HepG2 (cell line): ENCODE data around the gene NOTCH2. TPM values are rescaled to one million over a fixed set of nuclear protein-coding genes. Genes with fewer than 3 reads are reported as not detected.

Source experiments
- ARID3A ChIP-seq: IDR thresholded peaks from 2 replicates; pipeline ENCODE4 v1.6.1; 2012; ENCODE audit warnings: low read depth, low read length, improper control_type of control experiment
- ARID5B ChIP-seq: IDR thresholded peaks from 2 replicates; pipeline ENCODE4 v1.4.0; 2020; ENCODE audit warnings: mild to moderate bottlenecking, missing genetic modification reagents
- CCDC6 ChIP-seq: sonication (generic); formaldehyde crosslinking; IDR thresholded peaks from 2 replicates; pipeline ENCODE4 v1.8.1; 2022; ENCODE audit warnings: mild to moderate bottlenecking, missing genetic modification reagents, moderate library complexity
- GATA4 ChIP-seq: sonication (generic); IDR thresholded peaks from 2 replicates; pipeline ENCODE4 v1.6.1; 2016; ENCODE audit warnings: antibody characterized with exemption, low read depth, borderline replicate concordance
- GTF3A ChIP-seq: sonication (generic); formaldehyde crosslinking; conservative IDR thresholded peaks from 2 replicates; pipeline ENCODE4 v1.4.0; 2020; ENCODE audit warnings: mild to moderate bottlenecking, missing genetic modification reagents
- HCFC1 ChIP-seq: fragments of 150-350 bp; IDR thresholded peaks from 2 replicates; pipeline ENCODE4 v1.6.1; 2014; ENCODE audit warnings: low read depth, low read length
- HNRNPH1 ChIP-seq: fragments of 200-400 bp; formaldehyde crosslinking; optimal IDR thresholded peaks from 2 replicates; pipeline ENCODE3; 2017; ENCODE audit warnings: mild to moderate bottlenecking, low read depth, low read length
- MAFF ChIP-seq: IDR thresholded peaks from 2 replicates; pipeline ENCODE4 v1.6.1; 2011; ENCODE audit warnings: low read depth, low read length, improper control_type of control experiment
- MAFK ChIP-seq, 2 experiments: IDR thresholded peaks in 1 of 2; conservative IDR thresholded peaks in 1 of 2; 2 replicates each; pipeline ENCODE4 v1.6.1; 2011; ENCODE audit warnings: improper control_type of control experiment in 2 of 2, low read length in 2 of 2
- MXI1 ChIP-seq: IDR thresholded peaks from 3 replicates; pipeline ENCODE4 v1.6.1; 2012; ENCODE audit warnings: low read depth, low read length, inconsistent platforms, borderline replicate concordance
- PAWR ChIP-seq: sonication (generic); formaldehyde crosslinking; IDR thresholded peaks from 2 replicates; pipeline ENCODE4 v1.4.0; 2020; ENCODE audit warnings: missing genetic modification reagents, mild to moderate bottlenecking, borderline replicate concordance
- RAD21 ChIP-seq: fragments of 450-650 bp; formaldehyde crosslinking; IDR thresholded peaks from 2 replicates; pipeline ENCODE4 v1.5.0; 2020; ENCODE audit warnings: mild to moderate bottlenecking
- RBAK ChIP-seq: sonication (generic); formaldehyde crosslinking; IDR thresholded peaks from 2 replicates; pipeline ENCODE4 v1.5.1; 2020; ENCODE audit warnings: mild to moderate bottlenecking, missing genetic modification reagents
- RELA ChIP-seq: sonication (generic); formaldehyde crosslinking; IDR thresholded peaks from 2 replicates; pipeline ENCODE4 v1.4.0; 2020; ENCODE audit warnings: missing genetic modification reagents
- SRF ChIP-seq: IDR thresholded peaks from 2 replicates; pipeline ENCODE4 v1.6.1; 2011; ENCODE audit warnings: mild to moderate bottlenecking, low read depth, low read length, moderate library complexity
- SRSF4 ChIP-seq: fragments of 200-400 bp; formaldehyde crosslinking; IDR thresholded peaks from one replicate; pipeline ENCODE4 v1.6.1; 2018; ENCODE audit warnings: mild to moderate bottlenecking, low read depth, low read length, moderate library complexity; ENCODE audit not compliant: poor library complexity, severe bottlenecking
- STAG1 ChIP-seq: sonication (generic); formaldehyde crosslinking; IDR thresholded peaks from 2 replicates; pipeline ENCODE4 v1.4.0; 2020; ENCODE audit warnings: missing genetic modification reagents
- ZBTB44 ChIP-seq: sonication (generic); formaldehyde crosslinking; IDR thresholded peaks from 2 replicates; pipeline ENCODE4 v1.4.0; 2020; ENCODE audit warnings: missing genetic modification reagents
- ZNF766 ChIP-seq: sonication (generic); formaldehyde crosslinking; IDR thresholded peaks from 2 replicates; pipeline ENCODE4 v1.5.0; 2020; ENCODE audit warnings: missing genetic modification reagents, borderline replicate concordance
- polyA plus RNA-seq, 8 experiments: library from polyadenylated mRNA; depleted of rRNA in 3 of 8; stranded (reverse) in 7 of 8; unstranded in 1 of 8; fragments of >200 nt; fragmentation: Illumina TruSeq in 4 of 8; extraction: Trizol in 4 of 8; gene quantifications; 2 replicates each; pipeline versions ENCODE4 v1.2.1 to v1.2.3, GENCODE V29; 2011 to 2016; ENCODE audit warnings: low read depth in 4 of 8, missing spikeins in 1 of 8, mixed read lengths in 1 of 8; ENCODE audit not compliant: insufficient read depth in 1 of 8
- total RNA-seq, 5 experiments: library from RNA; depleted of rRNA; stranded (reverse); fragments of >200 nt; fragmentation: Illumina TruSeq; extraction: Trizol; gene quantifications; 2 replicates each; pipeline ENCODE4 v1.2.3, GENCODE V29; 2016; ENCODE audit warnings: low read depth in 1 of 5
- TF ChIP-seq, protein P1 (sequence below): IDR thresholded peaks from 2 replicates; pipeline ENCODE4 v1.6.1; 2018; ENCODE audit warnings: missing genetic modification reagents, mild to moderate bottlenecking, missing compliant biosample characterization
- TF ChIP-seq, protein P2 (sequence below): sonication (generic); formaldehyde crosslinking; IDR thresholded peaks from 2 replicates; pipeline ENCODE4 v1.5.1; 2020; ENCODE audit warnings: missing genetic modification reagents, mild to moderate bottlenecking, borderline replicate concordance

Gene NOTCH2
- total and polyA plus RNA-seq, 2 of the 13 experiments (the other 11 are each of a cell fraction or from before 2014, with no cell fraction given), result 4.0 to 11.4 TPM

DNA sequence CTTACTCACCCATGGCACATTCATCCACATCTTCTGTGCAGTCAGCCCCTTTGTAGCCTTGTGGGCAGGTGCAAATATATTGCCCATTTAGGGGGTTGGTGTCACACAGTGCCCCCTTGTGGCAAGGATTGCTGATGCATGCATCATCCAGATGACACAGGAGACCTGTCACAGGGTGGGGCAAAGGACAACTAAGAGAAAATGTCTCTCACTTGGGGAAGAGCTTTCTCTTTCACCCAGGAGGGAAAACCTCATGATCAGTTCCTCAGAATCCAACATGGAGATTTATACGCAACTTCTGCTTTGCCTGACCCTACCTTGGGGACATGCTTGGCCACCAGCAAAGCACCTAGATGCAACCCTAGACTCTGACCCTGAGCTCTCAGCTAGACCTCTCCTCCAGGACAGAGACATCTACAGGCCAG lies 101.4 kb downstream of the NOTCH2 start (continued):
- TF ChIP-seq ARID5B (no peak; the same call in 1 of the 2 replicates), GTF3A (CRISPR knock-in tag) (no peak), RAD21 (peak; percentile 71), ARID3A (no peak), SRSF4 (no peak), STAG1 (CRISPR knock-in tag) (peak; percentile 79), CCDC6 (CRISPR knock-in tag) (no peak), MXI1 (no peak), ZNF766 (no peak), MAFF (peak; percentile 60; the same call in 1 of the 2 replicates), GATA4 (no peak), ZBTB44 (CRISPR knock-in tag) (no peak), RBAK (no peak), MAFK (conservative IDR thresholded peaks at IDR 0.05 in 1 of 2, IDR thresholded peaks at IDR 0.05 in 1 of 2; ENCODE audit: low read length in 2 of 2) (peak; percentile 62 to 67), RELA (CRISPR knock-in tag) (no peak), PAWR (CRISPR knock-in tag) (no peak), HCFC1 (no peak), HNRNPH1 (no peak), SRF (peak; percentile 92)
- TF ChIP-seq, protein P1, sequence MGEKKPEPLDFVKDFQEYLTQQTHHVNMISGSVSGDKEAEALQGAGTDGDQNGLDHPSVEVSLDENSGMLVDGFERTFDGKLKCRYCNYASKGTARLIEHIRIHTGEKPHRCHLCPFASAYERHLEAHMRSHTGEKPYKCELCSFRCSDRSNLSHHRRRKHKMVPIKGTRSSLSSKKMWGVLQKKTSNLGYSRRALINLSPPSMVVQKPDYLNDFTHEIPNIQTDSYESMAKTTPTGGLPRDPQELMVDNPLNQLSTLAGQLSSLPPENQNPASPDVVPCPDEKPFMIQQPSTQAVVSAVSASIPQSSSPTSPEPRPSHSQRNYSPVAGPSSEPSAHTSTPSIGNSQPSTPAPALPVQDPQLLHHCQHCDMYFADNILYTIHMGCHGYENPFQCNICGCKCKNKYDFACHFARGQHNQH, result no peak
- TF ChIP-seq, protein P2, sequence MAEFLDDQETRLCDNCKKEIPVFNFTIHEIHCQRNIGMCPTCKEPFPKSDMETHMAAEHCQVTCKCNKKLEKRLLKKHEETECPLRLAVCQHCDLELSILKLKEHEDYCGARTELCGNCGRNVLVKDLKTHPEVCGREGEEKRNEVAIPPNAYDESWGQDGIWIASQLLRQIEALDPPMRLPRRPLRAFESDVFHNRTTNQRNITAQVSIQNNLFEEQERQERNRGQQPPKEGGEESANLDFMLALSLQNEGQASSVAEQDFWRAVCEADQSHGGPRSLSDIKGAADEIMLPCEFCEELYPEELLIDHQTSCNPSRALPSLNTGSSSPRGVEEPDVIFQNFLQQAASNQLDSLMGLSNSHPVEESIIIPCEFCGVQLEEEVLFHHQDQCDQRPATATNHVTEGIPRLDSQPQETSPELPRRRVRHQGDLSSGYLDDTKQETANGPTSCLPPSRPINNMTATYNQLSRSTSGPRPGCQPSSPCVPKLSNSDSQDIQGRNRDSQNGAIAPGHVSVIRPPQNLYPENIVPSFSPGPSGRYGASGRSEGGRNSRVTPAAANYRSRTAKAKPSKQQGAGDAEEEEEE (CRISPR knock-in tag), result 0 out of 2 replicates have a peak, but pooled peaks have one; percentile 81
